GM10266 (cell line): Measurements from ENCODE around the gene KCNJ6.

Source experiments
- DNase-seq: peaks from one replicate; pipeline ENCODE4 v3.0.0; 2012; ENCODE audit errors: extremely low spot score
- TF ChIP-seq, protein P1 (sequence below): IDR thresholded peaks from 2 replicates; pipeline ENCODE4 v1.5.1; 2012; ENCODE audit warnings: mild to moderate bottlenecking, low read depth; ENCODE audit not compliant: control insufficient read depth, insufficient read depth; ENCODE audit errors: missing control alignments

Gene KCNJ6

DNA sequence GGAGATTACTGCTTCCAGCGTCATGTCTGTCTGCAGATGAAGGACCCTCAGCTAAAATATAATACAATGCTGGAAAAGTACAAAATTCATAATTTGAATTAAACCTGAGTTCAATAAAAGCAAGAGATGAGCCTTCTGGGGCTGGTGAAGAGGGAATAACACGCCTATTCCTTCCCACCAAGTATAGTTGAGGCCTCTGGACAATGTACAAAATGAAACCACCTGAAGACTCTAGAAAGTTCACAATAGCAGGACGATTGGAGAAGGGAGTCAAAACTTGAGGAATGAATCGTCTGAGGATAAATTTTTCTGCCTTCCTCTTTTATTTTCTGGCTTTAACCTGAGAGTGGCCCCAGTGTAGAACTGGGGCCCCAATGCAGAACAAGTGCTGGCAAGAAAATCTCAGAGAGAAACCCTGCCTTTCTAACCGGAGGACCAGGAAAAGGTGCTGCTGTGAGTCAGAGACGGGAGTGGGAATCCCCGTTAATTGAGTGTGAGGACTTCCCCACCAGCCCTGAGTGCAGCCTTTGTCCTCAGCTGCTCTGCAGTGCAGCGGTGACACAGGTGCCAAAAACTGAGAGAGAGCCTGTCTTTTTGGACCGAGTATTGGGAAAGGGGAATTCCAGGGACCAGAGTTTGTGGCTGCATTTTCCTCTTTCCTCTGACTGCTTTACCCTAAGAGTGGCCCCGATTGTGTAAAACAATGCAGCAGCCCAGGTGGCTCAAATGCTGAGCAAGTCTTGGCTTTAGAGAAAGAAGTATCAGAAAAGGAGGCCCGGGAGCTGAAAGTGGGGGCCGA, 284.7 kb downstream of the KCNJ6 start:
- peak; percentile 52 for DNase-seq
- TF ChIP-seq, protein P1, sequence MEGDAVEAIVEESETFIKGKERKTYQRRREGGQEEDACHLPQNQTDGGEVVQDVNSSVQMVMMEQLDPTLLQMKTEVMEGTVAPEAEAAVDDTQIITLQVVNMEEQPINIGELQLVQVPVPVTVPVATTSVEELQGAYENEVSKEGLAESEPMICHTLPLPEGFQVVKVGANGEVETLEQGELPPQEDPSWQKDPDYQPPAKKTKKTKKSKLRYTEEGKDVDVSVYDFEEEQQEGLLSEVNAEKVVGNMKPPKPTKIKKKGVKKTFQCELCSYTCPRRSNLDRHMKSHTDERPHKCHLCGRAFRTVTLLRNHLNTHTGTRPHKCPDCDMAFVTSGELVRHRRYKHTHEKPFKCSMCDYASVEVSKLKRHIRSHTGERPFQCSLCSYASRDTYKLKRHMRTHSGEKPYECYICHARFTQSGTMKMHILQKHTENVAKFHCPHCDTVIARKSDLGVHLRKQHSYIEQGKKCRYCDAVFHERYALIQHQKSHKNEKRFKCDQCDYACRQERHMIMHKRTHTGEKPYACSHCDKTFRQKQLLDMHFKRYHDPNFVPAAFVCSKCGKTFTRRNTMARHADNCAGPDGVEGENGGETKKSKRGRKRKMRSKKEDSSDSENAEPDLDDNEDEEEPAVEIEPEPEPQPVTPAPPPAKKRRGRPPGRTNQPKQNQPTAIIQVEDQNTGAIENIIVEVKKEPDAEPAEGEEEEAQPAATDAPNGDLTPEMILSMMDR = no peak

DNA sequence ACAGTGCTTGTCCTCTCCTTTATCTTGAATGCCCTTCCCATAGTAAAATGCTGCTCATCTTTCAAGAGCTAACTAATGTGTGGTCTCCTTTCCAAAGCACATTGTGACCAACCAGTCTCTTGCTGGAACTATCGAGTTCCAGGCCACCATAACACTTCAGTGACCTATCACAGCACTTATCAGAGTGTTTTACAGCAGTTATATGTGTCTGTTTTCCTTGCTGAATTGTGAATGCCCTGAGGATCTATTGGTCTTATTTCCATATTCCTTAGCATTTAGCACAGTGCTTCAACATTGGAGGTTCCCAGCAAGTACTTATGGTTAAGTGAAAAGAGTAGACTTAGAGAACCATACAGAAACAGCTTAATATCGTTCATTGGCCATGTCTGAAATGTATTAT, 285.4 kb downstream of the KCNJ6 start:
- TF ChIP-seq, protein P1 = no peak

DNA sequence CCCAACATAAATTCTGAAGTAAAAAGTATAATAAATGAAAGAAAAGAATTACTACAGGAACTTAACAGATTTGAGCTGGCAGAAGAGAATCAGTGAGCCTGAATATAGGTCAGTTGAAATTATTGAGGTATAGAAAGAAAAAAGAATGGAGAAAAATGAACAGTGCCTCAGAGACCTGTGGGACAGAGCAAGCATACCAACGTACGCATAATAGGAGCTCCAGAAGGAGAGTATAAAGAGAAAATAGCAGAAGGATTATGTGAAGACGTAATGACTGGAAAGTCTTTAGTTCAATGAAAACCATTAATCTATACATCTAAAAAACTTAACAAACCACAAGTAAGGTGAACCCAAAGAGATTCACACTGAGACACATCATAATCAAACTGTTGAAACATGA, 287.9 kb downstream of the KCNJ6 start:
- no peak for DNase-seq
- TF ChIP-seq, protein P1 = no peak

More for the DNA sequence above, 285.4 kb downstream of the KCNJ6 start:
- DNase-seq = no peak

DNA sequence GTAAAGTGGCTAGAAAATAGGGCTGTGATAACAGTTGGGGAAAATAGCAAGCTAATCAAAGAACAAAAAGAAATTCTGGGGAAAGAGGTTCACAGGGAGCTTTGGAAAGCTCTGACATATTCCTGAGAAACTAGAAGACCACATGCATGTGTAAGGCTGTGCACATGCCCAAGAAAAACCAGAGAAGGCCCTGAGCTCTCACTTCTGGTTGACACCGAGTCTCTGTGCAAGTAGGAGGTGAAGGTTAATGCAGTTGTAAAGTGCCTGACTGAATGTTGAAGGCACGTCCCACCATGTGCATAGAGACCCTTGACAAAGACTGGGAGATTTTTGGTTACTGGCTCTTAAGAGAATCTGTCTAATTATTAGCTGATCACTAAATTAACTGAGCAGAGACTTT, 288.7 kb downstream of the KCNJ6 start:
- TF ChIP-seq, protein P1 = no peak
- no peak for DNase-seq

DNA sequence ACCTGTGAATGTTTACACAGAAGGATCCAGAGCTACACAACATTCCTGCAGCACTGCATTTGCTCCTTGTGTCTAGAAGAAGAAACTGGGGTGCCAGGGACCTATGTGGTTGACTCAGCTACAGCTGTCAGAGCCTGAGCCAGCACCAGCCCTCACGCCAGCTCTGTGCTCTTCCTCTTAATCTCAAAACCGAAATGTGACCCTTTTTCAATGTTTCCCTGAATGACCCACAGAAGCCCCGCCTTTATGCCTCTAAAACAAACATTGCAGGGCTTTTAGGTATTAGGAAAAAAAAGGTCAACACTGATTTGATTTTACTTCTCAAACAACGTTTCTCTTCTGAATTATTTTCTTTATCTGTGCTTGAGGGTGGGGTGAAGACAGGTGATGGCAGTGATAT, 289.2 kb downstream of the KCNJ6 start:
- DNase-seq = no peak

DNA sequence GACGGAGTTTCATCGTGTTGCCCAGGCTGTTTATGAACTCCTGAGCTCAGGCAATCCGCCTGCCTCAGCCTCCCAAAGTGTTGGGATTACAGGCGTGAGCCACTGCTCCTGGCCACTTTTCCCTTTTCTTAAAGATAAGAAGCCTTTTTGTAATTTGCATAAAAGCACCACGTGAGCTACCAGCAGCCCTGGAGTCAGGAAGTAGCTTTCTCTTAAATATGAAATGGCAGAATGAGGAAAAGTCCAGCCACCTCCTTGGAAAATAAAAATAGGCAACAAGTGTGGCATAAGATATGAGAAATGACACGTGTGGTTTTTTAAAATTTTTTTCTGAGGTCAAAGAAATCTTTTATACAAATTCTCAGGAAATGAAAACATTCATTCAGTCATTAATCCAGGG, 289.9 kb downstream of the KCNJ6 start:
- DNase-seq = no peak
- TF ChIP-seq, protein P1 = no peak

More for the DNA sequence above, 289.2 kb downstream of the KCNJ6 start:
- TF ChIP-seq, protein P1 = no peak

DNA sequence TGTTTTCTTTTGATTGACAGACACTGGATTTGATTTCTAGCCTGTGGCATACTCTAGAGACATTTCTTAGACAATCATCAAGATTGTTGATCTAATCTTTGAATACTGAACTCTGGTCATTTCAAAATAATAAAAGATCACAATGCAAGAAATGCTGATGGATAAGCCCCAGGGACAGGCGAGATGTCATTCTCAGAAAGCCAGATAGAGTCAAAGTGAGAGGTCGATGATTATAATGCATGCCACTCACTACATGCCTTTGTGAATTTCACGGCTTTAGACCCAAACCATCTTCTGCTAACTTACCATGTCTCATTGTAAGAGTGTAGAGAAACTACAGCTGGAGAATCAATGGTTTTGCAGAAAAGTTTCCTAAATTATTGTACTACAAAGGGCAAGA, 292.6 kb downstream of the KCNJ6 start:
- TF ChIP-seq, protein P1 = no peak

More for the DNA sequence above, 292.6 kb downstream of the KCNJ6 start:
- DNase-seq = no peak
